SK-N-SH (cell line): ENCODE measurements around the gene HASPIN.

Experiments
- ELF1 ChIP-seq: IDR thresholded peaks from 2 replicates; pipeline ENCODE4 v1.4.0; 2012
- FOXM1 ChIP-seq: IDR thresholded peaks from 2 replicates; pipeline ENCODE4 v1.4.0; 2012; ENCODE audit warnings: low read depth, mild to moderate bottlenecking
- MXI1 ChIP-seq: IDR thresholded peaks from 2 replicates; pipeline ENCODE4 v1.6.1; 2012; ENCODE audit warnings: mild to moderate bottlenecking, low read depth, low read length, improper control_type of control experiment
- NRF1 ChIP-seq: IDR thresholded peaks from 2 replicates; pipeline ENCODE4 v1.6.1; 2012; ENCODE audit warnings: low read depth, mild to moderate bottlenecking, low read length
- RCOR1 ChIP-seq: fragments of 150-350 bp; IDR thresholded peaks from 2 replicates; pipeline ENCODE4 v1.6.1; 2017; ENCODE audit warnings: antibody characterized with exemption, low read length
- REST ChIP-seq: IDR thresholded peaks from 2 replicates; pipeline ENCODE4 v1.6.1; 2012; ENCODE audit warnings: mild to moderate bottlenecking, low read depth, low read length, moderate library complexity
- TAF1 ChIP-seq: IDR thresholded peaks from 2 replicates; pipeline ENCODE4 v1.6.1; 2012; ENCODE audit warnings: low read depth, mild to moderate bottlenecking, low read length, moderate library complexity, borderline replicate concordance
- TF ChIP-seq, protein P1 (sequence below): fragments of 200-600 bp; sonication (generic); IDR thresholded peaks from 2 replicates; pipeline ENCODE4 v1.6.1; 2017; ENCODE audit warnings: antibody characterized with exemption, mild to moderate bottlenecking, moderate library complexity
- TF ChIP-seq, protein P2 (sequence below): fragments of 150-350 bp; IDR thresholded peaks from 2 replicates; pipeline ENCODE4 v1.6.1; 2017; ENCODE audit warnings: antibody characterized with exemption, low read length, low read depth, borderline replicate concordance

- TF ChIP-seq NRF1 (no peak), MXI1 (no peak), ELF1 (no peak), RCOR1 (no peak), TAF1 (no peak), FOXM1 (no peak), REST (no peak)
- TF ChIP-seq, protein P1, sequence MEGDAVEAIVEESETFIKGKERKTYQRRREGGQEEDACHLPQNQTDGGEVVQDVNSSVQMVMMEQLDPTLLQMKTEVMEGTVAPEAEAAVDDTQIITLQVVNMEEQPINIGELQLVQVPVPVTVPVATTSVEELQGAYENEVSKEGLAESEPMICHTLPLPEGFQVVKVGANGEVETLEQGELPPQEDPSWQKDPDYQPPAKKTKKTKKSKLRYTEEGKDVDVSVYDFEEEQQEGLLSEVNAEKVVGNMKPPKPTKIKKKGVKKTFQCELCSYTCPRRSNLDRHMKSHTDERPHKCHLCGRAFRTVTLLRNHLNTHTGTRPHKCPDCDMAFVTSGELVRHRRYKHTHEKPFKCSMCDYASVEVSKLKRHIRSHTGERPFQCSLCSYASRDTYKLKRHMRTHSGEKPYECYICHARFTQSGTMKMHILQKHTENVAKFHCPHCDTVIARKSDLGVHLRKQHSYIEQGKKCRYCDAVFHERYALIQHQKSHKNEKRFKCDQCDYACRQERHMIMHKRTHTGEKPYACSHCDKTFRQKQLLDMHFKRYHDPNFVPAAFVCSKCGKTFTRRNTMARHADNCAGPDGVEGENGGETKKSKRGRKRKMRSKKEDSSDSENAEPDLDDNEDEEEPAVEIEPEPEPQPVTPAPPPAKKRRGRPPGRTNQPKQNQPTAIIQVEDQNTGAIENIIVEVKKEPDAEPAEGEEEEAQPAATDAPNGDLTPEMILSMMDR, result no peak
- TF ChIP-seq, protein P2, sequence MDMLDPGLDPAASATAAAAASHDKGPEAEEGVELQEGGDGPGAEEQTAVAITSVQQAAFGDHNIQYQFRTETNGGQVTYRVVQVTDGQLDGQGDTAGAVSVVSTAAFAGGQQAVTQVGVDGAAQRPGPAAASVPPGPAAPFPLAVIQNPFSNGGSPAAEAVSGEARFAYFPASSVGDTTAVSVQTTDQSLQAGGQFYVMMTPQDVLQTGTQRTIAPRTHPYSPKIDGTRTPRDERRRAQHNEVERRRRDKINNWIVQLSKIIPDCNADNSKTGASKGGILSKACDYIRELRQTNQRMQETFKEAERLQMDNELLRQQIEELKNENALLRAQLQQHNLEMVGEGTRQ, result no peak
Measured at GRCh38 chr17:3761036-3761917, 37.6 kb downstream of the HASPIN start.
